Lower lobe of right lung (tissue), 2 donors: ENCODE measurements around the gene SERPINB13. TPM values are rescaled to one million over a fixed set of nuclear protein-coding genes. Genes with fewer than 3 reads are reported as not detected.

Experiments
- ATAC-seq, 2 donors: fragments of 200-7000 bp; cut with Tn5 transposase; one replicate each; pipeline ENCODE4 v1.9.1; 2020 to 2022; ENCODE audit warnings: mild to moderate bottlenecking in 2 of 2, moderate library complexity in 2 of 2
- DNase-seq: peaks from one replicate; pipeline ENCODE4 v3.0.0-alpha.2; 2020
- H3K27ac ChIP-seq: fragments of 200-600 bp; one replicate; pipeline ENCODE4 v1.8.0; 2022
- H3K27me3 ChIP-seq: fragments of 200-600 bp; one replicate; pipeline ENCODE4 v1.8.0; 2022; ENCODE audit warnings: low read depth
- H3K36me3 ChIP-seq: fragments of 200-600 bp; one replicate; pipeline ENCODE4 v1.8.0; 2022; ENCODE audit warnings: mild to moderate bottlenecking
- H3K4me1 ChIP-seq: fragments of 200-600 bp; one replicate; pipeline ENCODE4 v1.8.0; 2022
- H3K4me3 ChIP-seq: fragments of 200-600 bp; one replicate; pipeline ENCODE4 v1.8.0; 2022; ENCODE audit warnings: mild to moderate bottlenecking
- H3K9me3 ChIP-seq: fragments of 200-600 bp; one replicate; pipeline ENCODE4 v1.8.0; 2022
- CTCF ChIP-seq: fragments of 200-600 bp; IDR thresholded peaks from one replicate; pipeline ENCODE4 v1.8.0; 2022; ENCODE audit warnings: antibody characterized with exemption, mild to moderate bottlenecking
- intact Hi-C: fragments of 100-400 bp; cut with DNase I; formaldehyde crosslinking; loops from one replicate; pipeline ENCODE4 v1.11.0; 2022
- total RNA-seq: library from RNA; stranded (reverse); fragmentation: NEBNext Ultra II Directional; extraction: Animal tissue kit (Norgen Biotek cat#: 25700); gene quantifications from one replicate; pipeline ENCODE4 v1.2.1, GENCODE V29; 2021
- donor health status: DM: no; HTN: yes; CAD: no; lungs with severe emphysema.

SERPINB13 gene
- total RNA-seq, 1 donor from 2014 or later, result not detected

- no peaks in the 10 kb centered on the region for H3K4me1 ChIP-seq
- ATAC-seq, result no peak
These were observed 5.3 kb downstream of the SERPINB13 start for GRCh38 chr18:63592471-63592870.

GRCh38 chr18:63596964-63597363 is 9.8 kb downstream of the SERPINB13 start:
- intact Hi-C loops, result no loop called here
- H3K4me3 ChIP-seq, result no peak overlapping the region
- H3K36me3 ChIP-seq, result no peaks in the 10 kb centered on the region
- DNase-seq, result no peak
- no peak overlapping the region for H3K27ac ChIP-seq
- H3K9me3 ChIP-seq, result no peaks in the 10 kb centered on the region
- H3K4me1 ChIP-seq, result no peaks in the 10 kb centered on the region
- no peak for ATAC-seq
- TF ChIP-seq CTCF, result no peak
- H3K27me3 ChIP-seq, result no peaks in the 10 kb centered on the region

More at GRCh38 chr18:63592471-63592870, 5.3 kb downstream of the SERPINB13 start:
- no peak for DNase-seq
- Histone ChIP-seq H3K4me3 (no peak overlapping the region), H3K36me3 (no peaks in the 10 kb centered on the region), H3K27ac (no peak overlapping the region), H3K9me3 (no peaks in the 10 kb centered on the region), H3K27me3 (no peaks in the 10 kb centered on the region)
- TF ChIP-seq CTCF, result no peak
- intact Hi-C loops, result no loop called here

GRCh38 chr18:63603355-63603754 is 16.2 kb downstream of the SERPINB13 start:
- no peak for DNase-seq

GRCh38 chr18:63603772-63604171 is 16.6 kb downstream of the SERPINB13 start:
- Histone ChIP-seq H3K27ac (no peak overlapping the region), H3K9me3 (no peaks in the 10 kb centered on the region), H3K36me3 (no peaks in the 10 kb centered on the region), H3K27me3 (no peaks in the 10 kb centered on the region), H3K4me3 (no peak overlapping the region), H3K4me1 (no peaks in the 10 kb centered on the region)
- TF ChIP-seq CTCF, result no peak
- intact Hi-C loops, result no loop called here
- DNase-seq, result no peak
- ATAC-seq, result no peak

More at GRCh38 chr18:63603355-63603754, 16.2 kb downstream of the SERPINB13 start:
- Histone ChIP-seq H3K4me1 (no peaks in the 10 kb centered on the region), H3K27ac (no peak overlapping the region), H3K36me3 (no peaks in the 10 kb centered on the region), H3K27me3 (no peaks in the 10 kb centered on the region), H3K4me3 (no peak overlapping the region), H3K9me3 (no peaks in the 10 kb centered on the region)
- ATAC-seq, result no peak
- intact Hi-C loops, result no loop called here
- no peak for TF ChIP-seq CTCF

GRCh38 chr18:63604791-63605567 is 17.8 kb downstream of the SERPINB13 start:
- Histone ChIP-seq H3K27me3 (no peaks in the 10 kb centered on the region), H3K36me3 (no peaks in the 10 kb centered on the region), H3K4me3 (no peak overlapping the region), H3K27ac (no peak overlapping the region), H3K4me1 (no peaks in the 10 kb centered on the region), H3K9me3 (no peaks in the 10 kb centered on the region)
- intact Hi-C loops, result no loop called here
- no peak for TF ChIP-seq CTCF
- DNase-seq (no peak), ATAC-seq (no peak)
